Sigmoid colon (tissue), 4 donors: ENCODE measurements around the gene RTBDN.

Experiments used
- CTCF ChIP-seq, 4 experiments: fragments of 450-650 bp in 3 of 4; fragments of 200-600 bp in 1 of 4; IDR thresholded peaks; one replicate each; pipeline ENCODE4 v1.5.1; 2016 to 2019; ENCODE audit warnings: antibody characterized with exemption in 4 of 4, mild to moderate bottlenecking in 3 of 4, moderate library complexity in 2 of 4
- EP300 ChIP-seq, 4 donors: sonication (generic); formaldehyde crosslinking; IDR thresholded peaks; one replicate each; pipeline ENCODE4 v1.6.1; 2017; ENCODE audit warnings: antibody characterized with exemption in 4 of 4
- POLR2A ChIP-seq, 2 donors: fragments of 450-650 bp; IDR thresholded peaks; one replicate each; pipeline ENCODE4 v1.6.1; 2016; ENCODE audit warnings: antibody characterized with exemption in 2 of 2, mild to moderate bottlenecking in 2 of 2, moderate library complexity in 2 of 2
- POLR2AphosphoS5 ChIP-seq, 4 donors: sonication (generic); formaldehyde crosslinking; IDR thresholded peaks; one replicate each; pipeline ENCODE4 v1.6.1; 2017; ENCODE audit warnings: antibody characterized with exemption in 4 of 4

GRCh38 chr19:12806242-12807081 lies 27.9 kb downstream of the RTBDN start, which contains the start of gene RNASEH2A:
- TF ChIP-seq CTCF (IDR thresholded peaks at IDR 0.05) (peak in 2 of 4 experiments; percentile 22 to 29), POLR2AphosphoS5 (IDR thresholded peaks at IDR 0.05) (peak in 3 of 4 donors; percentile 11 to 58 (median 52)), EP300 (IDR thresholded peaks at IDR 0.05) (no peak), POLR2A (IDR thresholded peaks at IDR 0.05) (no peak)
